ENCODE results near the gene CAMKK1.

CAMKK1 gene

GRCh38 chr17:3893003-3893719, at the start of gene CAMKK1:
Gene CAMKK1 (minus strand): TSS chr17:3893053. CDS start chr17:3885687, 7,366 bp downstream.
- peak; percentile 93 for DNase-seq

DNA sequence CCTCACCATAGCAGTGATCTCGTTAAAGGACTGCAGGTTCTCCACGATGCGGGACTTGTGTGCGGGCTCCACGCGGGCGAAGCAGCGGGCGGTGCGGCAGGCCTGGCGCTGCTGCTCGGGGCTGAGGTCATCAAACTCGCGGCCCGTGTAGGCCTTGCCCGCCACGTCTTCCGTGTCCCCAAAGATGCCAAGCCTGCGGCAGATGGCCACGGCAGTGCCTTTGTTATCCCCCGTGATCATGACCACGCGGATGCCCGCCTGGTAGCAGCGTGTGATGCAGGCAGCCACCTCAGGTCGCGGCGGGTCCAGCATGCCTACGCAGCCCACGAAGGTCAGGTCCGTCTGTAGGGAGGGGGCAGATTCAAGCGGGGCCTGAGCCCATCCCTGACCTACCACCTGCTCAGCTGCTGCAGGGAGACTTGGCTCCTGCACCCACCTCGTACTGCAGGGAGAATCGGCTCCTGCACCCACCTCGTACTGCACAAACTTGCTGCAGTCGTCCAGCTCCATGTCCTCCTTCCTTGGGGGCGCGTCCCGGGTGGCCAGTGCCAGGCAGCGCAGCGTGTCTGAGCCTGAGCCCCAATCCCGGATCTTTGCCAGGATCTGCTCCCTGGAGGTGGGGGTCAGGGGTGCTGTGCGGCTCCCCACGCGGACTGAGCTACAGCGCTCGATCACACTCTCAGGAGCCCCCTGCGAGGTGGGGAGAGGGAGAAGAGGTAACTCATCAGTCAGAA, 48.3 kb upstream of the CAMKK1 start:
- no peak for DNase-seq

DNA sequence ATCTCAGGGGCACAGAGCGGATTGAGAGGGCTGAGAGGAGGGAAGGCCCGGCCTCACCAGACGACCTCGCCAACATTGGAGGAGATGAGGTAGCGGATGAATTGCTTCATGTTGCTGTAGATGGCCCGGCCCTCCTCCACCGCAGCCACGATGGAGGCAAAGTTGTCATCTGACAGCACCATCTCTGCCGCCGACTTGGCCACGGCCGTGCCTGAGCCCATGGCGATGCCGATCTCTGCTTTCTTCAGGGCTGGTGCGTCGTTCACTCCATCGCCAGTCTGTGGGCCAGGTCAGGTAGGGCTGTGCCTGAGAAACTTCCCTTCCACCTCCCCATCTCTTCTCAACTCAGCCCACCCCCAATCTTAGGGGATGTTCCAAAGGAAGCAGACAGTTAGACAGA, 44.5 kb upstream of the CAMKK1 start:
- DNase-seq, result no peak

DNA sequence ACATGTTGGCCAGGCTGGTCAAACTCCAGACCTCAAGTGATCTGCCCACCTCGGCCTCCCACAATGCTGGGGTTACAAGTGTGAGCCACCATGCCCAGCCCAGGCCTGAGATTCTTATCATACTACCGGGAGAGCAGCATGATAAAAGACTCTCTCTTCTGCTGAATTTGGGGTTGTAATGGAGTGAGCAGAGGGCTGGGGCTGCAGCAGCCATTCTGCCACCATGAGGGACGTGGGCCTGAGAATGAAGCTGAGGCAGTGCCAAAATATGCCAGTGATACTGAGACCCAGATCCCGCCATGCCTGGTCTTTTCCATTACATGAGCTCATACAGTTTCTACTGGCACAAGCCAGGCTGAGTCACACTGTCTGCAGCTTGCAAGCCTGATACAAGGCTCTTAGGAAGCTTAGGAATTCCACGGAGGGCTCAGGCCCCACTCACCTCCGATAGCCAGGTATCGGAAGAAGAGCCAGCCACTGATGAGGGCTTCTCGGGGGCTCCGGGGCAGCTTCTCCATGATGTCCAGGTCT, 43.0 kb upstream of the CAMKK1 start:
- DNase-seq, result no peak

GRCh38 chr17:3935140-3935542, 42.3 kb upstream of the CAMKK1 start:
- peak; percentile 53 for DNase-seq

- DNase-seq, result no peak
Measured at GRCh38 chr17:3929764-3930163, 36.9 kb upstream of the CAMKK1 start.

DNA sequence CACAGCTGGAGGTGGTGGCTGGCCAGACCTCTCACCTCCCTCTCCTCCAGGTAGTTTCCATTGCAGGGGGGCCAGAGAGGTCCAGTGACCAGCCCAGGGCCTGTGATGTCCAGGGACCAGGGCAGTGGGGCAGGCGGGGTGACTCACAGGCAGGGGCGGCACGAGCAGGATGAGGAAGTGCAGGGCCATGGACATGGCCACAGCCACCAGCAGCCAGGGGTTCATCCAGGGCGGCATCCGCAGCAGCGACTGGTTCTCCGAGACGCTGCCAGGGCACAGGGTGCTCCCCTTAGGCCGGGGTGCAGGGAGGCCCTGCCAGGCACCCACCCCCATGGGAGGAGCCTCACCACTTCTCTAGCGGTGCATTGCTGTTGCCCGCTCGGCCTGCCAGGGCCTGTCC, 36.3 kb upstream of the CAMKK1 start:
- no peak for DNase-seq

GRCh38 chr17:3928406-3928805, 35.6 kb upstream of the CAMKK1 start:
- no peak for DNase-seq

DNA sequence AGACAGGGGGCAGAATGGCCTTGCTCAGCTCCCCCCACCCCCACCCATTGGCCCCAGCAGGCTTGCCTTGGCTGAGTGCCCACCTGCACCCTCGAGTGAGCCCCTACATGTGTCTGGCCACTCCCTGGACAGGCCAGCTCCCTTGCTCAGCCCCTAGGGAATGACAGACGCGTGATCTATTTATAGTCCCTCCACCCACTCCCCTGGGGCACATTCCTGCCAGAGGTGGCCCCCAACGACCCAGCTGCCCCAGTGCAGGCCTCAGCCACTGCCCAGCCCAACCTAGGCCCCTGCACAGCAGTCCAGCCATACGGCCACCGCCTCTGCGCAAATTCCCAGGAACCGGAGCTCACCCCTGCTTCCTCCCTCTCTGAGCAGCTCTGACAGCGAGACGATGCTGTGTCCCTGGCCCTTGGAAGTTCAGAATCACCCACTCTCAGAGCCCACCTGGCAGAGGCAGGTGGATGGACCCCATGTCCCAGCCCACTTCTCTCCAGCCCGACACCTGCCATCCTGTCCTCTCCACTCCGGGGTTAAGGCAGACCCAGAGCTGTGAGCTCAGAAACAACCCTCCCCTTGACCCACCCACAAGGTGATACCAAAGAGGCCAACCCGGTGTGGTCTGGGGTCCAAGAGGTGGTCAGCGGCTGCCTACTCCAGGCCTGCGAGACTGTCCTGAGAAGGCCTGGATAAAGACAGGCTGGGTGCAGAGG, 34.9 kb upstream of the CAMKK1 start:
- no peak for DNase-seq

DNA sequence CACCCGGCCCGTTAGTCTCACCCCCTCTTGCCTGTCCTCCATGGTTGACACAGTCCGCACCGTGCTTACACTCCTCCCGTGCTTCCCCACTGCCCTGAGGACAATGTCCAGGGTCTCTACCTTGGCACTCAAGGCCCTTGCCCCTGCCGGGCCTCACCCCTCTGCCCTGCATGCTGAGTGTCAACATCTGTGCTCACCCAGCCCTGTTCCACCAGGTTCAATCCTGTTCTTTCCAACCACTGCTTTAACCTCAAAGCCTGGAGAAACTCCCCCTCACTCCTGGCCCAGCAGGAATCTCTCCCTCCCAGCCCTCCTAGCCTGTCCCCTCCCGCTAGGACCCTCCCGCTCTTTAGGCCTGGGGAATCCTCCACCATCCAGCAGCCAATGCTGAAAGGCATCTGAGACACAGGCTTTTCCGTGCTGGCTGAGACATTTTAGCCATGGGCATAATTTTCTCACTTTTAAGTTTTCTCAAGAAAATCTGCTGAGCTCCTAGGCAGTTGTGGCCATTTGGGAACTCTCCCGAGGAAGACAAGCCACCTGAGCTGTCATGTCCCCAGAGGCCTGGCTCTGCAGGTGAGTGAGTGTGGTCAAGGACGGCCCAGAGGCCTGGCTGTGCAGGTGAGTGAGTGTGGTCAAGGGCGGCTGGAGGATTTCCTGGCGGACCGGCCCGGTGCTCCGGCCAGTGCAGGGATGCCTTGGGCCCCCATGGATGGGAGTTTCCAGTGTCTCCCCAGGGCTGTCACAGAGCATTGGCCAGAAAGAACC, 34.2 kb upstream of the CAMKK1 start:
- no peak for DNase-seq

DNA sequence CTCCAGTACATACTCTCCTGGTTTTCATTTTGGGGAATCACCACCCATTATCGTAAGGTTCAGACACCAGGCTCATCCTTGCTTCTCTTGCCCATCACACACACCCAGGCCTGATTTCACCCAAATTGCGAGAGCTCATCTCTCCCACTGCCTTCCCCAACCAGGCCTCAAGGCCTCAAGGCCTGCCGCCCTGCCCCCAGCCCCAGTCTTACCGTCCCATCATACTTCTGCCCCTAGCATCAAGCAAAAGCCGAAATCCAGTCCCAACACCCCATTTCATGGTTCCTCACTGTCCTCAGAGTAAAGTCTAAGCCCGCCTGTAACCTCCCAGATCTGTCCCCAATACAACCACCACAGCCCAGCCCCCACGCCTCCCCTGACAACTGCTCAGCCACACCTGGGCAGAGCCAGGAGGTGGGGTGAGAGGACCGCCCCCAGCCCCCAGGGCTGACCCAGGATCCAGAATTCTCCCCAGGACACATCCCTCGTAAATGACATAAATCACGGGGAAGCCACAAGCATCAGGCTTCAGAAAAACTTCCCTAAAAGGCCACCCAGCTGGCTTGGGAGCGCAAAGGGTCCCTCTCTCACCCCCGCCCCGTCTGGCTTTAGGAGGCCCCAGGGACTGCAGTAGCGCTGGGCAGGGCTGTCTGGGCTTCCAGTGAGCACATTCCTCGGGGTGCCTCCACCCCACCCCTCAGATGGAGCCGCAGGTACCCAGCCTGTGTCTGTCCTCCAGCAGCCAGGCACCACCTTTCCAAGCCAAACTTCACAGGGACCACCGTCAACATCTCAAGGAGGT, 33.0 kb upstream of the CAMKK1 start:
- DNase-seq, result no peak

GRCh38 chr17:3924512-3925350, 31.9 kb upstream of the CAMKK1 start:
- DNase-seq, result no peak

DNA sequence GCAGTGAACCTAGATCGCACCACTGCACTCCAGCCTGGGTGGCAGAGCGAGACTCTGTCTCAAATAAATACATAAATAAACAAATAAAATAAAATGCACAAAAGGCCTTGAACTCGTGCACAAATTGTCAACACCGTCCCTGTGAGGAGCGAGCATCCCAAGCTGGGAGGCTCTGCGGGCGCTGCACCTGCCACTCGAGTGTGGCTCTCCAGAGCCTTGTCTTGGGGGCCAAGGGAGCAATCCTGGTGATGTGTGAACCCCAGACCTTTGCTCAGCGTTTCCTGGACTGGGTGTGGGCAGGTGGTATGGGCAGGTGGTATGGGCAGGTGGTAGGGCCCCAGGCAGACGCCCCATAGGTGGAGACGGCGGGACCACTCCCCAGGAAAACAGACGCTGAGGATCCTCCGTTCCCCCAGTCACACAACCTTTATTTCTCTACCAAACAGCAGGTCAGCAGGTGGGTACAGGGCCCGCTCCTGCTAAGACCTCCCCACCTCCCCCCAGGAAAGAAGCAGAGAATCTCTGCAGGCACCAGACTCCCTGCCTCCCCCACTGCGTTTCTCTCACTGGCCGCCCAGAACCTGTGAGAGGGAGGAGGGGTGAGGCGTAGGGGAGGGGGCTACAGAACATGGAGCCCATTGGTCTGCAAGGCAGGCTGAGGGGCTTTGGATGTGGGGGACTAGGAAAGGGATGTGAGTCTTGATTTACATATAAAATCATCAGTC, 30.8 kb upstream of the CAMKK1 start:
- DNase-seq, result no peak

DNA sequence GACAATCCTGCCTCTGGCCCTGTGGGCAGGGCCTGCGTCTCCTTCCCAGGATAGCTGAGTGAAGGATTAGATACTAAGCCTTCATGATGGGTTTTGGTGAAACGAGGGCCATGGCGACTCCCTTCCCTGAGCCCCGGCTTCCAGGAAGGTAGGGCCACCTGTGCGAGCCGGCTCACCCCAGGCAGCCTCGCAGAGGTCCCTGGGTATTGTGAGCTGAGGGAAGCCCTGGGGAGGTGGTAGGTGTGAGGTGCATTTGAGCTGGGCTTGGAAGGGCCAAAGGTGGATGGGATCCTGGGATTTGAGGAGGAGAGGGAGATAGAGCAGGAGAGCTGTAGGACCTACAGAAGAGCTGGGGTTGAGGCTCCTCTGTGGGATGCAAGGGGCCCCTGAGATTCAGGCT, 29.9 kb upstream of the CAMKK1 start:
- no peak for DNase-seq

DNA sequence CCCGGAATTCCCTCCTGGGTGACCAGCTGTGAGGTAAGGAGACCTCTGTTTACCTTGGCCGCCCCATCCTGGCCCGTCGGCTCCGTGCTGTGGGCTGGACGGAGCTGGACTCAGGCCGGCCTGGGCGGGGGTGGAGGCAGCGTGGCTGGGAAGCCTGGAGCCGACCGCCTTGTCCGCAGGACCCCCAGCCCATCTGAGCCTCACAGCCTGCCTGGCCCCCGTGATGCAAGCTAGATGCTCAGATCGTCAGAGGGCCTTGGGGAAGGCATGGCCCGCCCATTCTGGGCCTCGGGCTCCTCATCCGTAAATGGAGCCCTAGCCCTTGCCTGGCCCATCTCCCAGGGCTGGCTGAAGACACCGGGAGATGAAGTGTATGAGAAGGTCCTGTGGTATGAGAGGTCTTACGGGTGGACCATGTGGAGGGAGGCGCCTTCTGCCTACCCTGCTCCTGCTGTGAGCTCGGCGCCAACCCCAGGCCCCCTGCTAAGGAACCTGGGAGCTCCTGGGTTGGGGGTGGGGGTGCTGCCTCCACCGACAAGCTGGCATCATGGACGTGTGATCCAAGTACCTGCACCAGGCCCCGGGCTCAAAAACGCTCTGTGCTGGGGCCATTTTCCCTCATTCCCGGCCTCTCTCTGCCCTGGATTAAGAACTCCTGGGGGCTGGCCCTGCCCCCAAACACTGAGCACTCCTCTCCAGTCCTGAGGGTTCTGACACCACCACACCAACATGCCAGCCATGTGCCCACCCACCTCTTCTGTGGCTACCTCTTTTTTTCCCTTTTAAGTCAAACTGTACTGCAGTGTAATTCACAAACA, 28.9 kb upstream of the CAMKK1 start:
- DNase-seq, result no peak

DNA sequence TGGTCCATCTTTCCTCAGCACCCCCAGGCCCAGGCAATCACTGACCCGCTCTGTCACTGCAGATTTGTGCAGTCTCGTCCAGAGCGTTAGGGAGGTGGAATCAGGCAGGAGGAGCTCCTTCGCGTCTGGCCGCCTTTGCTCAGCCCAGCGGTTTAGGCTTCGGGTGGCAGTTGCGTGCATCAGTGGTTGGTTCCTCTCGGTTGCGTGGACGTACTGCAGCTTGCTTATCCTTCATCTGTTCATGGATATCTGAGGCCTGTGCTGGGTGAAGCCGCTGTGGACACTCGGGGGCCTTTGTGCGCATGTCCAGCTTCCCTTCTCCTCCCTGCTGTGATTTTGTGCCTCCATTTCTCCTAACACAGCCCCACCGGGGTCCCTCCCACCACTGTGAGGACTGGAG, 28.2 kb upstream of the CAMKK1 start:
- DNase-seq, result no peak

GRCh38 chr17:3919123-3919624, 26.3 kb upstream of the CAMKK1 start:
- DNase-seq, result no peak

DNA sequence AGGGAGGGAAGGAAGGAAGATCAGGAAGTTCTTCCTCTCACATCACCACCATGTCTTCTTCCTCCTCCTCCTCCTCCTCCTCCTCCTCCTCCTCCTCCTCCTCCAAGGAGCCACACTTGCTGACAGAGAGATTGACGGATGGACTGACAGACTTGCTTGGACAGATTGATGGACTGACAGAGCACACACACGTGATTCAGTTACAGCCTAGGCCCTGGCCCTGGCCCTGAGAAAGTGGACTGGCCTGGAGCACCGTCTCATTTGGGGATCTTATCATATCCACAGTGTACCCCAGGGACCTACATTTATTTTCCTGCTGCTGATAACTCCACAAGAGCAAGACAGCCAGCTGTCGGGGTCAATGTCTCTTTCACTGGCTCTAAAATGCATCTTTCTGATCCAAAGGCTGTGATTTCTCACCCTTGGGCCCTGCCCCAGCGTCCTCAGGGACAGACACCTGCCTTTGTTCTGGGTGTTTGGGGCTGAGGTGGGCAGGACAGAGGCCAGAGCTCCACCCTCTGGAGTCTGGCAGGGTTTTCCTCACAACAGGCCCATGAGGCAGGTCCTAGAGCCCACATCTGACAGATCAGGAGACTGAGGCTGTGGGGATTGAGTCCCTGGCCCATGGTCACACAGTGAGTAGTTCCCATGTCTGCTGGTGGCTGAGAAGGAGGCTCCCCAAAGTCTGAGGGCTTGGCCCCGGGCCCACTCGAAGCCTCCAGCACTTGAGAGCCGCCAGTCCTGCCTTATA, 25.7 kb upstream of the CAMKK1 start:
- DNase-seq, result no peak
